Right ventricle myocardium superior (tissue), 1 donor: ENCODE measurements around the gene TMEM30B. TPM values are rescaled to one million over a fixed set of nuclear protein-coding genes. Genes with fewer than 3 reads are reported as not detected.
A peak's percentile ranks its signal among the peaks of the same experiment; 100 is the strongest.
"Not testable (repeated sequence)": the region's sequence is repeated elsewhere in the genome, so short reads cannot be mapped to it uniquely, and the experiment has no call there.

Source experiments
- ATAC-seq: fragments of 200-7000 bp; cut with Tn5 transposase; one replicate; pipeline ENCODE4 v1.9.1; 2020; ENCODE audit warnings: mild to moderate bottlenecking; ENCODE audit not compliant: poor library complexity
- DNase-seq: peaks from one replicate; pipeline ENCODE4 v3.0.0-alpha.2; 2020
- intact Hi-C: fragments of 100-400 bp; cut with DNase I; formaldehyde crosslinking; loops from one replicate; pipeline ENCODE4 v1.11.2; 2022
- long read RNA-seq: library from polyadenylated mRNA; unstranded; transcript quantifications from one replicate; pipeline ENCODE4 v2.0.0, GENCODE V29; 2021
- total RNA-seq: library from RNA; stranded (reverse); fragmentation: NEBNext Ultra II Directional; extraction: Animal tissue kit (Norgen Biotek cat#: 25700); gene quantifications from one replicate; pipeline ENCODE4 v1.2.1, GENCODE V29; 2021
- donor health status: DM: no; HTN: yes; CAD: no; lungs with severe emphysema.

TMEM30B gene, protein sequence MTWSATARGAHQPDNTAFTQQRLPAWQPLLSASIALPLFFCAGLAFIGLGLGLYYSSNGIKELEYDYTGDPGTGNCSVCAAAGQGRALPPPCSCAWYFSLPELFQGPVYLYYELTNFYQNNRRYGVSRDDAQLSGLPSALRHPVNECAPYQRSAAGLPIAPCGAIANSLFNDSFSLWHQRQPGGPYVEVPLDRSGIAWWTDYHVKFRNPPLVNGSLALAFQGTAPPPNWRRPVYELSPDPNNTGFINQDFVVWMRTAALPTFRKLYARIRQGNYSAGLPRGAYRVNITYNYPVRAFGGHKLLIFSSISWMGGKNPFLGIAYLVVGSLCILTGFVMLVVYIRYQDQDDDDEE
- total RNA-seq, result 0.27 TPM
- long read RNA-seq, full-length matches to known transcripts, result 3 of 3 reads
- long read RNA-seq, partial matches to known transcripts, result 0 of 3 reads
- long read RNA-seq, other reads (novel, unspliced or antisense), result 0 of 3 reads

- intact Hi-C loops, result no loop called here
- peak; percentile 33 for ATAC-seq
- no peak for DNase-seq
Measured at GRCh38 chr14:61281186-61281947, at the start of gene TMEM30B. Gene TMEM30B (minus strand): TSS chr14:61281338. CDS start chr14:61281147, 191 bp downstream.

GRCh38 chr14:61330511-61330910, 49.4 kb upstream of the TMEM30B start:
- no peak for DNase-seq
- no peak for ATAC-seq
- intact Hi-C loops, result no loop called here

DNA sequence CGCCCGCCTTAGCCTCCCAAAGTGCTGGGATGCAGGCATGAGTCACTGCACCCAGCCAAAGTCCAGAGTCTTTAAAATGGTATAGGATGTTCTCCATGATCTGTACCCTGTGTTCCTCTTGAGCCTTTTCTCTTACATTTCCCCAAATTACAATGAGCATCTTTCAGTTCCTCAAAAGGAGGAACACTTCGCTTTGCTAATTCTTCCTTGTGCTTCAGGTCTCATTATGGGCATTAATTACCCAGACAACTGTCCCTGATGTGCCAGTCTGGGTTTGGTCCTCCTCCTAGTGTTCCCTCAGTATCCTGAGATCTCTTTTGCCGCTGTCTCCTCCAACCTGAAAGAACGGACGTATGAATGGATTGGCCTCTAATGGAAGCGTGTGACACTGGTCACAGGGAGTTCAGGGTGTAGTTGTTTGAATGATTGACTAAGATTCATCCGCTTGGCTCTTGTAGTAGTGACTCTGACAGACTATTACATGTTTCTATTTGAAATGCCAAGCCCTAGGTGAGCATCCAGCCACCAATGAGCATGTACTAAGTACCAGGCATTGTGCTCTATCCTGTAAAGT, 48.4 kb upstream of the TMEM30B start:
- ATAC-seq (no peak), DNase-seq (no peak)
- intact Hi-C loops, result loop anchor here (10.0 kb wide), 1 partner anchor 85 kb away; no protein-coding TSS in a partner anchor

DNA sequence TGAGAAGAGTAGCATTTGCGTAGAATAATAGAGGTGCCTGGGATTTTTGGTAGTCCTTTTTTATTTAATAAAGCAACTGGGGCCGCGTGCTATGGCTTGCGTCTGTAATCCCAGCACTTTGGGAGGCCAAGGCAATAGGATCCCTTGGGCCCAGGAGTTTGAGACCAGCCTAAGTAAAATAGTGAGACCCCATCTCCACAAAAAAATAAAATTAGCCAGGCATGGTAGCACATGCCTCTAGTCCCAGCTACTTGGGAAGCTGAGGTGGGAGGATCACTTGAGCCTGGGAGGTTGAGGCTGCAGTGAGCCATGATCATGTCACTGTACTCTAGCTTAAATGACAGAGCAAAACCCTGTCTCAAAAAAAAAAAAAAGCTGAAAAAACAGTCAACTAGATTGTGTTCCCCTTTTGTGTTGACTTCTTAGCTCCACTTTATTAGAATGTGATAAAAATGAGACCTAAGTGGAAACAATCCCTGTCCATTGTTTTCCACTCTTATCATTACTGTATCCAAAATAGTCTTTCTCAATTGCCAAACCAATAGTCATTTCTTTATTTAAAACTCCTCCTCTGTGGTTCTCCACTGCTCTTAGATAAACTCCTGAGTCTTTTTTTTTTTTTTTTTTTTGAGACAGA, 47.6 kb upstream of the TMEM30B start:
- ATAC-seq, result no peak
- DNase-seq, result no peak
- intact Hi-C loops, result loop anchor here (10.0 kb wide), 1 partner anchor 86 kb away; no protein-coding TSS in a partner anchor

GRCh38 chr14:61326847-61327246, 45.7 kb upstream of the TMEM30B start:
- DNase-seq, result peak; percentile 80
- ATAC-seq, result peak; percentile 80
- intact Hi-C loops, result loop anchor here (10.0 kb wide), 1 partner anchor 88 kb away; no protein-coding TSS in a partner anchor

GRCh38 chr14:61326146-61326545, 45.0 kb upstream of the TMEM30B start:
- intact Hi-C loops, result loop anchor here (10.0 kb wide), 1 partner anchor 89 kb away; no protein-coding TSS in a partner anchor
- DNase-seq (no peak), ATAC-seq (no peak)

GRCh38 chr14:61325166-61325565, 44.0 kb upstream of the TMEM30B start:
- ATAC-seq (no peak), DNase-seq (no peak)
- intact Hi-C loops, result loop anchor here (10.0 kb wide), 1 partner anchor 90 kb away; no protein-coding TSS in a partner anchor

DNA sequence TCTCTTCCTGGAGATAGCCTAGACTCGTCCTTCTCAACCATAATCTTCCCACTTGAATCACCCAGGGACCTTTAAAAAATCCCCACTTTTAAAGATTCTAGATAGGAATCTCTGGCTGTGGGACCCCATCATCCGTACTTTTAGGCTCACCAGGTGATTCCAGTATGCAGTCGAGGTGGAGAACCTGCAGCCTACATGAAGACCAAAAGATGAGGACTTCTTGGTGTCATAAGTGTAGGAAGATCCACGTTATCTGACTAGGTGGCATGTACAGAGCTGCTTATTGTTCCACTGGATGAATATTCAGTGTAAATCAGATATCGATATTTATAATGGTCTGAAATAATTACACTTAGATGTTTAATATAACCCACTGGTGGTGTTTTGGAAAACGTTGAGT, 42.8 kb upstream of the TMEM30B start:
- intact Hi-C loops, result loop anchor here (10.0 kb wide), 1 partner anchor 91 kb away; no protein-coding TSS in a partner anchor
- no peak for DNase-seq
- no peak for ATAC-seq

DNA sequence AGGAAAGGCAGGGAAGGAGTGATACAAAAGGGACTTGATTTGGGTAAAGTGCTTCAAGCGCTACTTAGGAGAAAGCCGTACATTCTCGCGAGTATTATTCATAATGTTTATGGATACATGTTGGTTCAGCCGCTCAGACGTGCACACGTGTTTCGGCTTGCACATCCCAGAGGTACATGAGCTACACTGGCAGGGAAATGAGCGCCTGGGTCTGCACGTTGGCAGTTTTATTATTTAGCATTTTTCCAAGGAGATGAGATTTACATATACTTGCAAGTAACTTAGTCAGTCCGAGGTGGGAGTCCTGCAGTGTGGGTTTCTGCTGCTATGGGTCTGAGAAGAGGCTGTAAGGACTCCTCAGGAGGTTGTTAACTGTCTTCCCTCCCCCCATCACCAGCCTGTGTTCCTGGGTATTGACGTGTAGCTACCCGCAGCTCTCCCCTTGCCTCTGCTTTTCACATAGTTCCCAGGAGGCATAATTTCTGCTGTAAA, 41.7 kb upstream of the TMEM30B start:
- ATAC-seq (no peak), DNase-seq (no peak)
- intact Hi-C loops, result loop anchor here (10.0 kb wide), 1 partner anchor 92 kb away; no protein-coding TSS in a partner anchor

DNA sequence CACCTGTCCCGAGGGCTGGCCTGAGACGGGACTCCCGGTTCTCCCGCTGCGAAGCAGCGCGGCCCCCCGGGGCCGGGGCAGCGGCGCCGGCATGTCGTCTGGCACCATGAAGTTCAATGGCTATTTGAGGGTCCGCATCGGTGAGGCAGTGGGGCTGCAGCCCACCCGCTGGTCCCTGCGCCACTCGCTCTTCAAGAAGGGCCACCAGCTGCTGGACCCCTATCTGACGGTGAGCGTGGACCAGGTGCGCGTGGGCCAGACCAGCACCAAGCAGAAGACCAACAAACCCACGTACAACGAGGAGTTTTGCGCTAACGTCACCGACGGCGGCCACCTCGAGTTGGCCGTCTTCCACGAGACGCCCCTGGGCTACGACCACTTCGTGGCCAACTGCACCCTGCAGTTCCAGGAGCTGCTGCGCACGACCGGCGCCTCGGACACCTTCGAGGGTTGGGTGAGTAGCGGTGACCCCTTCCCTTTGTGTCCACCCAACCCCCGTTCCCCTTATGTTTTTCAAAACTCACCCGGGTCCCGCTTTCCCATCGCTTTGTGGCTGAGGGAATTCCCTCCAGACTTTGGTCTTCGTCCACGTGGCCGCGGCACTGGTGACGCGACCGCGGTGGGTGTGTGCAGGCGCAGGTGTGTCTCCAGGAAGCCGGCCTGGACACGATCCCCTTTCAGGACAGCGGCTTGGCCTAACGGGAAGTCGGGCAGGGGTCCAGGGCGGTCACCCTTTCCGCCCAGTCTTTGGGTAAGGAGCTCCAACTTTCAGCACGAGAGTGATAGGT, 41.1 kb upstream of the TMEM30B start:
- DNase-seq, result peak; percentile 64
- peak; percentile 16 for ATAC-seq
- intact Hi-C loops, result loop anchor here (10.0 kb wide), 1 partner anchor 93 kb away; no protein-coding TSS in a partner anchor

- peak; percentile 82 for ATAC-seq
- intact Hi-C loops, result loop anchor here (10.0 kb wide), 1 partner anchor 93 kb away; no protein-coding TSS in a partner anchor
- peak; percentile 84 for DNase-seq
Measured at GRCh38 chr14:61321385-61322010, 40.4 kb upstream of the TMEM30B start, which contains the start of gene PRKCH. Gene PRKCH (plus strand): TSS chr14:61321579. CDS start chr14:61322102, 523 bp downstream.

GRCh38 chr14:61320806-61321384, 39.8 kb upstream of the TMEM30B start:
- ATAC-seq (peak; percentile 23), DNase-seq (peak; percentile 44)
- intact Hi-C loops, result loop anchor here (10.0 kb wide), 1 partner anchor 94 kb away; no protein-coding TSS in a partner anchor

- DNase-seq, ATAC-seq: not testable (repeated sequence)
- intact Hi-C loops, result loop anchor here (10.0 kb wide), 1 partner anchor 95 kb away; no protein-coding TSS in a partner anchor
Measured at GRCh38 chr14:61320170-61320569, 39.0 kb upstream of the TMEM30B start.

DNA sequence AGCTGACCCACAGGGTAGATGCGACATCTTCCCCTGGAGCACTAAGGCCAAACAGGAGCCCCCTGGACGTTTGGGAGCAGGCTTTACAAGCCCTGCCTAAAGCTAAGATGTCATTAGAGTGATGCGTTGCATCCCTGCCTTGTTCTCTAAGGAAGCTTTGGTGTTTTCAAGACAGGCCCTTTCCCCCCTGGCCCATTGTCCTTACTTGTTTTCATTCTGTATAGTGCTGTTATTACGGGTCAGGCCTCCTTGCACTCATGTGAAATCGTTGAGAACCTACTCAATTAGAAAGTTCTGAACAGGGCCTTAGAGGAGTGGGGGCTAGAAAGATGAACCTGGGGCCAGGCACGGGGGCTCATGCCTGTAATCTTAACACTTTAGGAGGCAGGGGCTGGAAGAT, 38.6 kb upstream of the TMEM30B start:
- no peak for ATAC-seq
- no peak for DNase-seq
- intact Hi-C loops, result loop anchor here (10.0 kb wide), 1 partner anchor 95 kb away; no protein-coding TSS in a partner anchor

- ATAC-seq, result no peak
- intact Hi-C loops, result no loop called here
Measured at GRCh38 chr14:61319086-61319485, 37.9 kb upstream of the TMEM30B start.

DNA sequence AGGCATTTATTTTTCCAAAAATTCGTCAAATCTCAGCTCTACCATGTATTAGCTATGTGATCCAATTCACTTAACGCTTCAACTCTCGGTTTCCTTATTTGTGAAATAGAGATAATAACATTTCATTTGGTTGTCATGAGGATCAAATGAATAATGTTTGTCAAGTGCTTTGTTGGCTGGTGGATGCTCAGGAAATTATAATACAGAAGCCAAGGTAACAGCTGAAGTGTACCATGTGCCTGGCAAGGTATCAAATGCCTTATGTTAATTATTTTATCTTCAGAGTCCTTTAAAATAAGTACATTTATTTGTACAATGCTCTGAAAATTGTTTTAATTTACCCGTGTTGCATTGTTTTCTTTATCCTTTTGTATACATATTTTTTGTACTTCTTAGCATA, 34.2 kb upstream of the TMEM30B start:
- ATAC-seq, result no peak
- intact Hi-C loops, result no loop called here
- no peak for DNase-seq

More at GRCh38 chr14:61319086-61319485, 37.9 kb upstream of the TMEM30B start:
- DNase-seq, result no peak
